Memory B cell (primary cell): ENCODE data around the gene SHISAL2A.
"Not testable (repeated sequence)": the region's sequence is repeated elsewhere in the genome, so short reads cannot be mapped to it uniquely, and the experiment has no call there.

Experiments
- ATAC-seq: fragments of 150-1000 bp; cut with Tn5 transposase; 2 replicates; pipeline ENCODE4 v1.10.0; 2021; ENCODE audit warnings: low read depth, mild to moderate bottlenecking, moderate library complexity
- DNase-seq, 2 donors: peaks; one replicate each; pipeline ENCODE4 v3.0.0; 2022; ENCODE audit warnings: low spot score in 2 of 2
- H3K27ac Mint-ChIP-seq: one replicate; pipeline ENCODE4 v1.8.0; 2022; ENCODE audit warnings: mild to moderate bottlenecking, moderate library complexity, mixed read lengths
- H3K27me3 Mint-ChIP-seq: one replicate; pipeline ENCODE4 v1.8.0; 2022; ENCODE audit warnings: mixed read lengths
- H3K36me3 Mint-ChIP-seq: one replicate; pipeline ENCODE4 v1.8.0; 2022; ENCODE audit warnings: mild to moderate bottlenecking, mixed read lengths
- H3K4me1 Mint-ChIP-seq: one replicate; pipeline ENCODE4 v1.8.0; 2022; ENCODE audit warnings: mixed read lengths
- H3K4me3 Mint-ChIP-seq: one replicate; pipeline ENCODE4 v1.8.0; 2022; ENCODE audit warnings: mild to moderate bottlenecking, moderate library complexity, mixed read lengths
- H3K9me3 Mint-ChIP-seq: one replicate; pipeline ENCODE4 v1.8.0; 2022; ENCODE audit warnings: mixed read lengths

SHISAL2A gene

GRCh38 chr1:52676249-52676903 is 43.4 kb downstream of the SHISAL2A start:
- H3K4me3 Mint-ChIP-seq, result no peak overlapping the region
- DNase-seq, result no peak
- no peaks in the 10 kb centered on the region for H3K27me3 Mint-ChIP-seq
- peaks cover 13% of the 10 kb centered on the region for H3K36me3 Mint-ChIP-seq
- no peak for ATAC-seq
- peak overlapping the region; percentile 14 for H3K27ac Mint-ChIP-seq
- no peaks in the 10 kb centered on the region for H3K9me3 Mint-ChIP-seq
- H3K4me1 Mint-ChIP-seq, result peaks cover 2% of the 10 kb centered on the region

GRCh38 chr1:52677076-52677806 is 44.3 kb downstream of the SHISAL2A start:
- no peaks in the 10 kb centered on the region for H3K9me3 Mint-ChIP-seq
- no peaks in the 10 kb centered on the region for H3K27me3 Mint-ChIP-seq
- H3K4me1 Mint-ChIP-seq, result peaks cover 2% of the 10 kb centered on the region
- ATAC-seq (no peak), DNase-seq (no peak)
- no peak overlapping the region for H3K4me3 Mint-ChIP-seq
- no peak overlapping the region for H3K27ac Mint-ChIP-seq
- H3K36me3 Mint-ChIP-seq, result peaks cover 12% of the 10 kb centered on the region

GRCh38 chr1:52679048-52679447 is 46.1 kb downstream of the SHISAL2A start:
- H3K4me1 Mint-ChIP-seq, result peaks cover 2% of the 10 kb centered on the region
- DNase-seq (no peak), ATAC-seq (no peak)
- H3K4me3 Mint-ChIP-seq, result no peak overlapping the region
- H3K9me3 Mint-ChIP-seq, result peaks cover 2% of the 10 kb centered on the region
- no peaks in the 10 kb centered on the region for H3K27me3 Mint-ChIP-seq
- H3K36me3 Mint-ChIP-seq, result peaks cover 13% of the 10 kb centered on the region
- peak overlapping the region; percentile 47 for H3K27ac Mint-ChIP-seq

GRCh38 chr1:52679498-52679897 is 46.5 kb downstream of the SHISAL2A start:
- ATAC-seq (no peak), DNase-seq (no peak)
- Mint-ChIP-seq H3K36me3 (peaks cover 13% of the 10 kb centered on the region), H3K27ac (no peak overlapping the region), H3K27me3 (no peaks in the 10 kb centered on the region), H3K9me3 (peaks cover 2% of the 10 kb centered on the region), H3K4me1 (peaks cover 4% of the 10 kb centered on the region), H3K4me3 (no peak overlapping the region)

- Mint-ChIP-seq H3K27me3 (no peaks in the 10 kb centered on the region), H3K9me3 (peaks cover 2% of the 10 kb centered on the region), H3K36me3 (peaks cover 12% of the 10 kb centered on the region), H3K4me1 (peaks cover 10% of the 10 kb centered on the region), H3K27ac (no peak overlapping the region), H3K4me3 (no peak overlapping the region)
- DNase-seq, result no peak
- ATAC-seq, result no peak
Measured at GRCh38 chr1:52680353-52680752, 47.4 kb downstream of the SHISAL2A start.

GRCh38 chr1:52681136-52681535 is 48.2 kb downstream of the SHISAL2A start:
- no peak for DNase-seq
- Mint-ChIP-seq H3K27ac (no peak overlapping the region), H3K27me3 (no peaks in the 10 kb centered on the region), H3K4me3 (no peak overlapping the region), H3K36me3 (peaks cover 13% of the 10 kb centered on the region), H3K9me3 (peaks cover 2% of the 10 kb centered on the region), H3K4me1 (peaks cover 14% of the 10 kb centered on the region)
- no peak for ATAC-seq

- DNase-seq (no peak), ATAC-seq (no peak)
- H3K4me1 Mint-ChIP-seq, result peaks cover 15% of the 10 kb centered on the region
- H3K27me3 Mint-ChIP-seq, result no peaks in the 10 kb centered on the region
- peaks cover 14% of the 10 kb centered on the region for H3K36me3 Mint-ChIP-seq
- H3K4me3 Mint-ChIP-seq, result no peak overlapping the region
- H3K27ac Mint-ChIP-seq, result peak overlapping the region; percentile 28
- peaks cover 4% of the 10 kb centered on the region for H3K9me3 Mint-ChIP-seq
Measured at GRCh38 chr1:52683367-52683940, 50.5 kb downstream of the SHISAL2A start.

GRCh38 chr1:52684545-52684944 is 51.6 kb downstream of the SHISAL2A start:
- ATAC-seq, result no peak

GRCh38 chr1:52686261-52686751 is 53.3 kb downstream of the SHISAL2A start:
- peaks cover 12% of the 10 kb centered on the region for H3K4me1 Mint-ChIP-seq
- H3K27me3 Mint-ChIP-seq, H3K9me3 Mint-ChIP-seq: not testable (repeated sequence)
- peaks cover 14% of the 10 kb centered on the region for H3K36me3 Mint-ChIP-seq
- ATAC-seq (peak; percentile 98), DNase-seq (peak; percentile 71 to 76)
- peak overlapping the region; percentile 51 for H3K4me3 Mint-ChIP-seq
- peak overlapping the region; percentile 82 for H3K27ac Mint-ChIP-seq

More at GRCh38 chr1:52684545-52684944, 51.6 kb downstream of the SHISAL2A start:
- H3K4me1 Mint-ChIP-seq, result peaks cover 12% of the 10 kb centered on the region
- H3K4me3 Mint-ChIP-seq, result no peak overlapping the region
- H3K9me3 Mint-ChIP-seq, result peaks cover 4% of the 10 kb centered on the region
- peaks cover 14% of the 10 kb centered on the region for H3K36me3 Mint-ChIP-seq
- no peaks in the 10 kb centered on the region for H3K27me3 Mint-ChIP-seq
- H3K27ac Mint-ChIP-seq, result peak overlapping the region; percentile 58
- DNase-seq, result no peak

GRCh38 chr1:52686830-52687229 is 53.9 kb downstream of the SHISAL2A start:
- Mint-ChIP-seq H3K36me3 (peaks cover 16% of the 10 kb centered on the region), H3K4me3 (no peak overlapping the region), H3K27me3 (no peaks in the 10 kb centered on the region), H3K27ac (peak overlapping the region; percentile 83), H3K9me3 (peaks cover 4% of the 10 kb centered on the region), H3K4me1 (peaks cover 12% of the 10 kb centered on the region)
- DNase-seq (no peak), ATAC-seq (no peak)

GRCh38 chr1:52691821-52692220 is 58.9 kb downstream of the SHISAL2A start:
- ATAC-seq, result no peak
- H3K4me3 Mint-ChIP-seq, result no peak overlapping the region
- peaks cover 17% of the 10 kb centered on the region for H3K36me3 Mint-ChIP-seq
- no peak for DNase-seq
- peaks cover 2% of the 10 kb centered on the region for H3K9me3 Mint-ChIP-seq
- no peak overlapping the region for H3K27ac Mint-ChIP-seq
- H3K27me3 Mint-ChIP-seq, result no peaks in the 10 kb centered on the region
- peaks cover 11% of the 10 kb centered on the region for H3K4me1 Mint-ChIP-seq

GRCh38 chr1:52692697-52693096 is 59.7 kb downstream of the SHISAL2A start:
- Mint-ChIP-seq H3K36me3 (peaks cover 12% of the 10 kb centered on the region), H3K4me1 (peaks cover 13% of the 10 kb centered on the region), H3K27me3 (no peaks in the 10 kb centered on the region), H3K27ac (peak overlapping the region; percentile 45), H3K4me3 (no peak overlapping the region), H3K9me3 (no peaks in the 10 kb centered on the region)
- ATAC-seq, result no peak
- no peak for DNase-seq

- H3K27me3 Mint-ChIP-seq, H3K4me3 Mint-ChIP-seq, ATAC-seq, H3K9me3 Mint-ChIP-seq, H3K27ac Mint-ChIP-seq, DNase-seq: not testable (repeated sequence)
- peaks cover 10% of the 10 kb centered on the region for H3K36me3 Mint-ChIP-seq
- H3K4me1 Mint-ChIP-seq, result peaks cover 17% of the 10 kb centered on the region
Measured at GRCh38 chr1:52693351-52693750, 60.4 kb downstream of the SHISAL2A start.

- Mint-ChIP-seq H3K4me3 (no peak overlapping the region), H3K4me1 (peaks cover 21% of the 10 kb centered on the region), H3K36me3 (peaks cover 10% of the 10 kb centered on the region), H3K27ac (no peak overlapping the region), H3K27me3 (no peaks in the 10 kb centered on the region), H3K9me3 (no peaks in the 10 kb centered on the region)
- no peak for DNase-seq
- no peak for ATAC-seq
Measured at GRCh38 chr1:52693843-52694242, 60.9 kb downstream of the SHISAL2A start.
